PC-9 (cell line): Measurements from ENCODE around the gene IL17D. TPM values are rescaled to one million over a fixed set of nuclear protein-coding genes. Genes with fewer than 3 reads are reported as not detected.

Source experiments
- BruUV-seq: library from RNA; stranded (reverse); fragments of 400-500 nt; replicated peaks from 2 replicates; lab custom pipeline; 2021; lab: Mats Ljungman, UMichigan
- CTCF ChIA-PET: fragments of 300-600 bp; sonication (Branson Sonifier 250); formaldehyde crosslinking; loops from one replicate; lab custom pipeline; 2022; ENCODE audit warnings: antibody characterized with exemption; lab: Charles Lee
- POLR2A ChIA-PET: fragments of 300-600 bp; sonication (Branson Sonifier 250); formaldehyde crosslinking; loops from one replicate; lab custom pipeline; 2022; ENCODE audit warnings: antibody characterized with exemption; ENCODE audit not compliant: unreplicated experiment; lab: Charles Lee
- DNase-seq, 2 experiments: peaks; one replicate each; pipeline versions ENCODE4 v3.0.0 to v3.0.0-alpha.2; 2015 to 2022; ENCODE audit warnings: mixed read lengths in 1 of 2
- H2AFZ ChIP-seq: fragments of 200-600 bp; sonication (generic); 2 replicates; pipeline ENCODE4 v1.8.1; 2017; ENCODE audit warnings: antibody characterized with exemption
- H3F3A ChIP-seq: fragments of 200-600 bp; sonication (generic); 2 replicates; pipeline ENCODE4 v1.8.1; 2017; ENCODE audit warnings: antibody characterized with exemption, mild to moderate bottlenecking, low read depth; ENCODE audit not compliant: insufficient read depth
- H3K27ac ChIP-seq: fragments of 200-600 bp; sonication (generic); 2 replicates; pipeline ENCODE4 v1.6.1; 2016; ENCODE audit warnings: mixed run types
- H3K27me3 ChIP-seq: fragments of 200-600 bp; sonication (generic); 2 replicates; pipeline ENCODE4 v1.6.1; 2016; ENCODE audit warnings: low read depth, mixed run types; ENCODE audit not compliant: insufficient read depth
- H3K36me3 ChIP-seq: fragments of 200-600 bp; sonication (generic); 2 replicates; pipeline ENCODE4 v1.6.1; 2016; ENCODE audit warnings: low read depth, mixed run types
- H3K4me1 ChIP-seq: fragments of 200-600 bp; sonication (generic); replicated peaks from 2 replicates; pipeline ENCODE4 v1.6.1; 2016; ENCODE audit warnings: mixed run types; ENCODE audit not compliant: insufficient read depth
- H3K4me2 ChIP-seq: fragments of 200-600 bp; sonication (generic); 2 replicates; pipeline ENCODE4 v1.6.1; 2017; ENCODE audit warnings: mixed run types
- H3K4me3 ChIP-seq: fragments of 200-600 bp; sonication (generic); 2 replicates; pipeline ENCODE4 v1.6.1; 2016; ENCODE audit warnings: mixed run types
- H3K79me2 ChIP-seq: fragments of 200-600 bp; sonication (generic); 2 replicates; pipeline ENCODE4 v1.6.1; 2017; ENCODE audit warnings: low read depth, mixed run types
- H3K9me2 ChIP-seq: fragments of 200-600 bp; sonication (generic); 2 replicates; pipeline ENCODE4 v1.8.1; 2017; ENCODE audit warnings: mild to moderate bottlenecking; ENCODE audit not compliant: insufficient read depth
- H3K9me3 ChIP-seq: fragments of 200-600 bp; sonication (generic); 2 replicates; pipeline ENCODE4 v1.8.1; 2016; ENCODE audit warnings: low read depth; ENCODE audit not compliant: insufficient read depth
- H4K20me1 ChIP-seq: fragments of 200-600 bp; sonication (generic); 2 replicates; pipeline ENCODE4 v1.8.1; 2017; ENCODE audit not compliant: insufficient read depth
- CTCF ChIP-seq: fragments of 200-600 bp; sonication (generic); conservative IDR thresholded peaks from 2 replicates; pipeline ENCODE4 v1.6.1; 2017; ENCODE audit warnings: mixed run types, antibody characterized with exemption, mild to moderate bottlenecking, moderate library complexity
- EZH2 ChIP-seq: fragments of 200-600 bp; sonication (generic); IDR thresholded peaks from 2 replicates; pipeline ENCODE4 v1.8.0; 2017; ENCODE audit warnings: antibody characterized with exemption, low read depth
- intact Hi-C: fragments of 100-400 bp; cut with micrococcal nuclease; formaldehyde crosslinking; loops from one replicate; pipeline ENCODE4 v1.10.0; 2022; ENCODE audit not compliant: unreplicated experiment
- total RNA-seq: library from RNA; stranded (reverse); gene quantifications from 2 replicates; pipeline ENCODE4 v1.2.3, GENCODE V29; 2021

Gene IL17D
- total RNA-seq, 1 experiment from 2014 or later = 0.37 TPM

- H3K27me3 ChIP-seq = no peaks in the 10 kb centered on the region
- no peaks in the 10 kb centered on the region for H3K4me1 ChIP-seq
- H3K79me2 ChIP-seq = no peaks in the 10 kb centered on the region
- H3K9me3 ChIP-seq = peaks cover 17% of the 10 kb centered on the region
- no peaks in the 10 kb centered on the region; the same call in 1 of the 2 replicates for H3K9me2 ChIP-seq
- BruUV-seq = no TSS peak
- intact Hi-C loops = no loop called here
- H4K20me1 ChIP-seq = no peaks in the 10 kb centered on the region
- H3K4me2 ChIP-seq = no peak overlapping the region
- no peak overlapping the region for H2AFZ ChIP-seq
- no peaks in the 10 kb centered on the region for H3K36me3 ChIP-seq
- H3K4me3 ChIP-seq = no peak overlapping the region
- TF ChIP-seq CTCF = no peak
- TF ChIP-seq EZH2 = no peak
- CTCF ChIA-PET = no interaction called here
- no peak overlapping the region for H3K27ac ChIP-seq
- H3F3A ChIP-seq = no peaks in the 10 kb centered on the region
- POLR2A ChIA-PET = no interaction called here
- DNase-seq = no peak
Observed at GRCh38 chr13:20754009-20754408, 50.5 kb downstream of the IL17D start.

GRCh38 chr13:20760872-20761271, 57.4 kb downstream of the IL17D start:
- POLR2A ChIA-PET = no interaction called here
- TF ChIP-seq EZH2 (no peak), CTCF (no peak)
- BruUV-seq = no TSS peak

GRCh38 chr13:20767309-20767943, 63.9 kb downstream of the IL17D start:
- Histone ChIP-seq H3K27me3 (no peaks in the 10 kb centered on the region), H3K4me1 (peaks cover 4% of the 10 kb centered on the region), H3K27ac (no peak overlapping the region), H3K4me2 (no peak overlapping the region), H3K79me2 (peaks cover 3% of the 10 kb centered on the region), H3K4me3 (no peak overlapping the region), H3K9me3 (peaks cover 6% of the 10 kb centered on the region; the same call in 1 of the 2 replicates), H3K9me2 (no peaks in the 10 kb centered on the region), H3K36me3 (peaks cover 17% of the 10 kb centered on the region), H4K20me1 (no peaks in the 10 kb centered on the region), H3F3A (no peaks in the 10 kb centered on the region), H2AFZ (no peak overlapping the region)
- BruUV-seq = no TSS peak
- no peak for DNase-seq
- ChIA-PET CTCF (no interaction called here), POLR2A (no interaction called here)
- intact Hi-C loops = no loop called here
- no peak for TF ChIP-seq CTCF
- TF ChIP-seq EZH2 = no peak

More at GRCh38 chr13:20760872-20761271, 57.4 kb downstream of the IL17D start:
- DNase-seq = no peak
- H3K4me1 ChIP-seq = no peaks in the 10 kb centered on the region
- H3K4me3 ChIP-seq = no peak overlapping the region
- no peak overlapping the region for H2AFZ ChIP-seq
- no peaks in the 10 kb centered on the region for H3K36me3 ChIP-seq
- no peak overlapping the region for H3K4me2 ChIP-seq
- intact Hi-C loops = no loop called here
- no peaks in the 10 kb centered on the region for H4K20me1 ChIP-seq
- no peaks in the 10 kb centered on the region for H3K27me3 ChIP-seq
- CTCF ChIA-PET = no interaction called here
- no peak overlapping the region for H3K27ac ChIP-seq
- H3K79me2 ChIP-seq = no peaks in the 10 kb centered on the region
- H3K9me2 ChIP-seq = no peaks in the 10 kb centered on the region; the same call in 1 of the 2 replicates
- H3K9me3 ChIP-seq = no peaks in the 10 kb centered on the region
- no peaks in the 10 kb centered on the region for H3F3A ChIP-seq
